ENCODE data around the gene RNF39. TPM values are rescaled to one million over a fixed set of nuclear protein-coding genes. Genes with fewer than 3 reads are reported as not detected.

The RNF39 gene, protein sequence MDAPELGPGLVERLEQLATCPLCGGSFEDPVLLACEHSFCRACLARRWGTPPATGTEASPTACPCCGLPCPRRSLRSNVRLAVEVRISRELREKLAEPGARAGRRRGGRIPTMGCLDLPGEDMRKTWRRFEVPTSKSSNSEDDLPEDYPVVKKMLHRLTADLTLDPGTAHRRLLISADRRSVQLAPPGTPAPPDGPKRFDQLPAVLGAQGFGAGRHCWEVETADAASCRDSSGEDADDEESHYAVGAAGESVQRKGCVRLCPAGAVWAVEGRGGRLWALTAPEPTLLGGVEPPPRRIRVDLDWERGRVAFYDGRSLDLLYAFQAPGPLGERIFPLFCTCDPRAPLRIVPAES
- total RNA-seq, result under 0.01 TPM in 1 of 2 replicates, not detected in the other

DNA sequence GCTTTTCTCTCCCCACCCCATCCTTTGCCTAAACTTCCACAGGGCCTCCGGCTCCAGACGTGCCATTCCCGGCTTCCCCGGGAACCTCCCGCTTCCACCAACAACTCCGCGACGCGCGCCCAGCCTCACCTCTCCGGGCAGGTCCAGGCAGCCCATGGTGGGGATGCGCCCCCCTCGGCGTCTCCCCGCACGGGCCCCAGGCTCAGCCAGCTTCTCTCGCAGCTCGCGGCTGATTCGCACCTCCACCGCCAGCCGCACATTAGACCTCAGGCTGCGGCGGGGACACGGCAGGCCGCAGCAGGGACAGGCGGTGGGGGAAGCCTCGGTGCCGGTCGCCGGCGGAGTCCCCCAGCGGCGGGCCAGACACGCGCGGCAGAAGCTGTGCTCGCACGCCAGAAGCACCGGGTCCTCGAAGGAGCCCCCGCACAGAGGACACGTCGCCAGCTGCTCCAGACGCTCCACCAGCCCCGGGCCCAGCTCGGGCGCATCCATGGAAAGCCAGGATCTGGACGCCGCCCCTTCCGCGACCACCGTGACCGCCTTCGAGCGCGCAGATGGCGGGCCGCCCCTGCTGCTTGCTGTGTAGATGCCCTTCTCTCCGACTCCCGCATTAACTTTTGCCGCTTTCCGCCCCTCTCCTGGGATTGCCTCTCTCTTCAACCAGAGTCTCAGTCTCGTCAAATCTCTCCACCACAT is at the start of gene RNF39:
Gene RNF39 (minus strand): TSS at position 676 of the 696 bp plus-strand sequence. CDS start 184 bp downstream, at position 492.

DNA sequence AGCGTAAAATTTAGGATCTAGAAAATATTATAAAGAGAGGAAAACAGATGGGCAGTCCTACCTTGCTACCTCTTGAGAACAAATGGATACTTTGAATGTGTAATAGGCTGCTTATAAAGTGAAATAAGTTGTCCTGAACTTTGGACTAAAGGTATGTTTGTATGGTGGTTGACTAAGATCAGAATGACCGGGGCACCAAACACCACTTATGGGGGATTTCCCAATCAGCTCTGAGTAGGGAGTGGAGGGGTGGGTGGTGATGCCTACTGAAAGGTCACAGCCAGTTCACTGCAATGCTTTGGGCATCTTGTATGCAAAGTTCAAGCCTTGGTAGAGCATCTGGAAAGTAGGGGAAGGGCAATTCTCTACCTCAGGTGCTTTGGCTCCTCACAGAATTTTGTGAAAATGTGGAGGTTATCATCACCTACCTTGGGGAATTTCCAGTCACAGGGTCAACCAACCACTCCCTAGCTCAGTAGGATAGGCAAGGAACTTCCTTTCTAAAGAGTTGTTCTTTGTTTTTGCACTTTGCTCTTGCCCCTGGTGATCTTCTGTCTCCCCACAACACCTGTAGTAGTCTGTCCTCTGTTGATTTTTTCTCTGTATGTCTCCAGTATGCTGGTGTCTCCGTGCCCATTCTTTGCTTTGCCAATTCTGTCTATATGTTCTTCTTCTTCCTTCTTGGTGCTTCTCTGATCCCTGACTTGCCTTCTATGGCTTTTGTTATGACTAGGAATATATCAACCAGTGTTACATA is 37.6 kb upstream of the RNF39 start, which contains the start of gene TRIM31:
Gene TRIM31 (minus strand): TSS at position 88 of the 757 bp plus-strand sequence. CDS start 285 bp downstream, outside the sequence.

DNA sequence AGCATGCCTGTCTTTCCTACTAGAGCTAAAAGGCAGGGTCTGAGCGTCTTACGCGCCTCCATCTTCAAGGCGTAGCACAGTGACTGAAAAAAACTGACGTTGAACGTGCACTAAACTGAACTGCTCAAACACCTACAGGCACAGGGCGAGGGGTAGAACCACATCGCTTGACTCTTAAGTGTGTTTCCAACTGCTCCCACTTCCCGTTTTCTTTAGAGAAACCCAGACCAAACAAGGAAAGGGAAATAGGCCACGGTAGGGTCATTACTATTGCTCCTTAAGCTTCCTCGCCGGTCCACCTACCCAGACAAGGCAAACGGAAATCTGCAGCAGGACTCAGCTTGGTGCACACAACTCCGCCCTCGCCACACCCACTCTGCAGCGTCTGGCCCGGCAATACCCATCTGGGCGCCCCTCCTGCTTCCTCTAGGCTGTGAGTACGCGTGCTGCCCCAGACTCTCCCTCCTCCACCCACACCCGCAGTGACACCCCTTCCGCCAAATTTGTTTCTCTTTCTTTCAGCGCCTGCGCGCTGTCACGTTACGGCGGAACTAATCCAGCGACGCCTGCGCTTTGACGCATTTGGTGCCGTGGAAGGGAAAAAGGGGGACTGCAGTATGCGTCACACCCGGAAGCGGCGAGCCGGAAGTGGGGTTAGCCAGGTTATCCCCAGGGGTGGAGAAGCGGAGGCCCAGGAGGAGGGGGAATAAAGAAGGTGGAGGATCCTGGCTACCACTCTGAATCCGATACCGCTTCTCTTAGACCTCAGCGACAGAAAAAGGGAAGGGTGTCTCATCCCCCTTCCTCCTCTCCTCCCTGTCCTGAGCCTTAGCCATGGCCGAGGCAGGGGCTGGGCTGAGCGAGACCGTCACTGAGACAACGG is 8.8 kb downstream of the RNF39 start, which contains the start of gene PPP1R11:
Gene PPP1R11 (plus strand): TSS at position 622 of the 883 bp plus-strand sequence. CDS start 213 bp downstream, at position 835.

DNA sequence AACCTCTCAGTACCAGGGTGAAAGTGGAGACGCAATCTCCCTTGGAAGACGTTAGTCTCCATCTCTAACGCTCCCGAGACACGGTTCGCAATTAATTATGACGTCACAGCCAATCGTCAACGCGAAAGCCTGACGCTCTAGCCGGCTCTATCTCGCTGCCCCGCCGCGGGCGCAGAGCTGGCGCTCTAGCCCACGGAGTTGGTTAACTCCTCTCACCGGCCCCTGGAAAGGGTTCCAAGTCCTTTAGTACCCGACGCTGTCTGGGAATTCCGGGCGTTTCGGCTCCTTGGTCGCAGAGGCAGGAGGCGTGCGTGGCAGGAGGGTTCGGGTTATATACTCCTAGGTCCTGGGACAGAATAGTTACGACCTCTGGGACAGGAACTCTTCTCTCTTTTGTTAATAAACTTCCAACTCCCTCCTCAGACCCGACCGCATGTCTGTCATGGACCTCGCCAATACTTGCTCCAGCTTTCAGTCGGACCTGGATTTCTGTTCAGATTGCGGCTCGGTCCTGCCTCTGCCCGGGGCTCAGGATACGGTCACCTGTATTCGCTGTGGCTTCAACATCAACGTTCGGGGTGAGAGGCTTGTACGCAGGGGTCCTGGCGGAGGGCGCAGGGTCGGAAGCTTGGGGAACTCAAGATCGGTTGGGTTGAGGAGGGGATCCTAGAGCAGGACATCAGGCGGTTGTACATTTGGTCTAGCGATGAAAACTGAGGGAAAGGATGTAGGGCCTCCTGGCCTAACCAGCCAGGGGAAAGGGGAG is 14.3 kb downstream of the RNF39 start, which contains the start of gene POLR1H:
Gene POLR1H (plus strand): TSS at position 174 of the 766 bp plus-strand sequence. CDS start 260 bp downstream, at position 434.

Other genes with a start within 250 kb of the RNF39 start
- 0.14 and 0.37 TPM in 2 replicates for gene HLA-G, start 247.9 kb downstream of the RNF39 start, total RNA-seq
- gene HLA-A, start 133.2 kb downstream of the RNF39 start, total RNA-seq, result 300 and 414 TPM in 2 replicates
- gene POLR1H, start 14.5 kb downstream of the RNF39 start, total RNA-seq, result 34.9 and 39.5 TPM in 2 replicates
- 10.4 and 13.1 TPM in 2 replicates for gene PPP1R11, start 8.6 kb downstream of the RNF39 start, total RNA-seq
- gene TRIM31, start 37.3 kb upstream of the RNF39 start, total RNA-seq, result not detected in 2 replicates
- gene TRIM40, start 60.4 kb upstream of the RNF39 start, total RNA-seq, result not detected in 2 replicates
- gene TRIM10, start 85.4 kb upstream of the RNF39 start, total RNA-seq, result not detected in 2 replicates
- not detected in 2 replicates for gene TRIM15, start 87.8 kb upstream of the RNF39 start, total RNA-seq
- gene TRIM26, start 137.6 kb upstream of the RNF39 start, total RNA-seq, result 19.0 and 20.1 TPM in 2 replicates